Astrocyte (in vitro differentiated cells and primary cell): Measurements from ENCODE around the gene EDEM3. TPM values are rescaled to one million over a fixed set of nuclear protein-coding genes. Genes with fewer than 3 reads are reported as not detected.
A peak's percentile ranks its signal among the peaks of the same experiment; 100 is the strongest.

Source experiments
- DNase-seq: peaks from one replicate; pipeline ENCODE4 v3.0.0-alpha.2; 2010; ENCODE audit warnings: low read depth
- FAIRE-seq: peaks from 2 replicates; lab custom pipeline; 2011; peaks lifted over from hg19 to GRCh38; lab: Jason Lieb, UNC
- H2AFZ ChIP-seq: 2 replicates; pipeline ENCODE4 v1.6.0; 2012; ENCODE audit warnings: low read depth, low read length, inconsistent platforms
- H3K27ac ChIP-seq: 2 replicates; pipeline ENCODE4 v1.5.1; 2011; ENCODE audit warnings: low read depth, low read length, inconsistent platforms
- H3K27me3 ChIP-seq: 2 replicates; pipeline ENCODE4 v1.6.0; 2011; ENCODE audit warnings: low read length, inconsistent platforms; ENCODE audit not compliant: insufficient read depth
- H3K36me3 ChIP-seq: 2 replicates; pipeline ENCODE4 v1.5.1; 2011; ENCODE audit warnings: low read length, inconsistent platforms; ENCODE audit not compliant: insufficient read depth
- H3K4me1 ChIP-seq: 2 replicates; pipeline ENCODE4 v1.5.1; 2011; ENCODE audit warnings: low read length, inconsistent platforms; ENCODE audit not compliant: insufficient read depth
- H3K4me2 ChIP-seq: 2 replicates; pipeline ENCODE4 v1.6.0; 2012; ENCODE audit warnings: low read length, inconsistent platforms
- H3K4me3 ChIP-seq: 2 replicates; pipeline ENCODE4 v1.5.1; 2011; ENCODE audit warnings: low read depth, mild to moderate bottlenecking, low read length, inconsistent platforms; ENCODE audit not compliant: insufficient read depth
- H3K79me2 ChIP-seq: 2 replicates; pipeline ENCODE4 v1.6.0; 2012; ENCODE audit warnings: mild to moderate bottlenecking, low read length, inconsistent platforms; ENCODE audit not compliant: insufficient read depth
- H3K9ac ChIP-seq: 2 replicates; pipeline ENCODE4 v1.6.0; 2012; ENCODE audit warnings: mild to moderate bottlenecking, low read length, inconsistent platforms
- H3K9me3 ChIP-seq: 2 replicates; pipeline ENCODE4 v1.5.1; 2012; ENCODE audit warnings: low read depth, mild to moderate bottlenecking, low read length, inconsistent platforms; ENCODE audit not compliant: insufficient read depth
- H4K20me1 ChIP-seq: 2 replicates; pipeline ENCODE4 v1.6.0; 2012; ENCODE audit warnings: low read length, inconsistent platforms; ENCODE audit not compliant: insufficient read depth
- H3K27ac Mint-ChIP-seq: one replicate; pipeline ENCODE4 v1.8.0; 2021; ENCODE audit warnings: mild to moderate bottlenecking, mixed read lengths; ENCODE audit not compliant: unreplicated experiment
- H3K27me3 Mint-ChIP-seq: one replicate; pipeline ENCODE4 v1.8.0; 2021; ENCODE audit warnings: low read depth, mixed read lengths; ENCODE audit not compliant: unreplicated experiment
- H3K36me3 Mint-ChIP-seq: one replicate; pipeline ENCODE4 v1.8.0; 2021; ENCODE audit warnings: low read depth, mixed read lengths; ENCODE audit not compliant: unreplicated experiment
- H3K4me1 Mint-ChIP-seq: one replicate; pipeline ENCODE4 v1.8.0; 2021; ENCODE audit warnings: low read depth, mixed read lengths; ENCODE audit not compliant: unreplicated experiment
- H3K4me3 Mint-ChIP-seq: one replicate; pipeline ENCODE4 v1.8.0; 2021; ENCODE audit warnings: mild to moderate bottlenecking, moderate library complexity, mixed read lengths; ENCODE audit not compliant: unreplicated experiment
- H3K9me3 Mint-ChIP-seq: one replicate; pipeline ENCODE4 v1.8.0; 2021; ENCODE audit warnings: mild to moderate bottlenecking, mixed read lengths; ENCODE audit not compliant: unreplicated experiment
- EZH2 ChIP-seq: IDR thresholded peaks from 2 replicates; pipeline ENCODE4 v1.6.1; 2012; ENCODE audit warnings: mild to moderate bottlenecking, low read length, inconsistent platforms; ENCODE audit not compliant: insufficient read depth
- total RNA-seq: library from RNA; stranded (reverse); gene quantifications from 2 replicates; pipeline ENCODE4 v1.2.1, GENCODE V29; 2021
- TF ChIP-seq, protein P1 (sequence below): IDR thresholded peaks from 2 replicates; pipeline ENCODE4 v1.5.1; 2011; ENCODE audit warnings: low read depth, mild to moderate bottlenecking, inconsistent platforms, low read length, moderate library complexity; ENCODE audit not compliant: insufficient read depth

Gene EDEM3
- total RNA-seq, 1 donor from 2014 or later, result 36.7 TPM

DNA sequence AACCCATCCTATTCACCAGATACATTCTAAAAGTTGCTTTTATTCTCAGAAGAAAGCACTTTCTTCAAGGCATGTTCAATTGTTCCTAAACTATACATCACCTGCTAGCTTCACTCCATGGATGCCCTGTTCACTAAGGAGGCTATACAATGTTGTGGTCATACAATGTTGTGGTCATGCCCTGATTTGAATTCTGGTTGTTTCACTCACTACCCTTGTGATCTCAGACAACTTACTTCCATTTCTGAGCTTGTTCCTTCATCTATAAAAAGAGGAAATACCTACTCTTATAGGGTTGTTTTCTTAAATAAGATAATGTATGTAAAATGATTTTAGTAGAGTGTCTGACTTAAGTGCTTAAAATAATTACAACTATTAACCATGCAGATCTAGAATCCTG lies 19.7 kb downstream of the EDEM3 start:
- H3K9me3 Mint-ChIP-seq, result no peaks in the 10 kb centered on the region
- TF ChIP-seq EZH2, result no peak
- TF ChIP-seq, protein P1, sequence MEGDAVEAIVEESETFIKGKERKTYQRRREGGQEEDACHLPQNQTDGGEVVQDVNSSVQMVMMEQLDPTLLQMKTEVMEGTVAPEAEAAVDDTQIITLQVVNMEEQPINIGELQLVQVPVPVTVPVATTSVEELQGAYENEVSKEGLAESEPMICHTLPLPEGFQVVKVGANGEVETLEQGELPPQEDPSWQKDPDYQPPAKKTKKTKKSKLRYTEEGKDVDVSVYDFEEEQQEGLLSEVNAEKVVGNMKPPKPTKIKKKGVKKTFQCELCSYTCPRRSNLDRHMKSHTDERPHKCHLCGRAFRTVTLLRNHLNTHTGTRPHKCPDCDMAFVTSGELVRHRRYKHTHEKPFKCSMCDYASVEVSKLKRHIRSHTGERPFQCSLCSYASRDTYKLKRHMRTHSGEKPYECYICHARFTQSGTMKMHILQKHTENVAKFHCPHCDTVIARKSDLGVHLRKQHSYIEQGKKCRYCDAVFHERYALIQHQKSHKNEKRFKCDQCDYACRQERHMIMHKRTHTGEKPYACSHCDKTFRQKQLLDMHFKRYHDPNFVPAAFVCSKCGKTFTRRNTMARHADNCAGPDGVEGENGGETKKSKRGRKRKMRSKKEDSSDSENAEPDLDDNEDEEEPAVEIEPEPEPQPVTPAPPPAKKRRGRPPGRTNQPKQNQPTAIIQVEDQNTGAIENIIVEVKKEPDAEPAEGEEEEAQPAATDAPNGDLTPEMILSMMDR, result no peak
- Histone ChIP-seq H3K9ac (no peak overlapping the region), H3K4me2 (no peak overlapping the region), H3K27ac (no peak overlapping the region), H3K4me3 (no peak overlapping the region), H3K9me3 (no peaks in the 10 kb centered on the region), H2AFZ (no peak overlapping the region), H4K20me1 (no peaks in the 10 kb centered on the region), H3K27me3 (no peaks in the 10 kb centered on the region), H3K79me2 (no peaks in the 10 kb centered on the region), H3K36me3 (peaks cover 17% of the 10 kb centered on the region), H3K4me1 (no peaks in the 10 kb centered on the region)
- H3K27ac Mint-ChIP-seq, result no peak overlapping the region
- peaks cover 7% of the 10 kb centered on the region for H3K36me3 Mint-ChIP-seq
- no peak for DNase-seq
- no peaks in the 10 kb centered on the region for H3K4me1 Mint-ChIP-seq
- no peaks in the 10 kb centered on the region for H3K27me3 Mint-ChIP-seq
- no peak for FAIRE-seq
- H3K4me3 Mint-ChIP-seq, result no peak overlapping the region

DNA sequence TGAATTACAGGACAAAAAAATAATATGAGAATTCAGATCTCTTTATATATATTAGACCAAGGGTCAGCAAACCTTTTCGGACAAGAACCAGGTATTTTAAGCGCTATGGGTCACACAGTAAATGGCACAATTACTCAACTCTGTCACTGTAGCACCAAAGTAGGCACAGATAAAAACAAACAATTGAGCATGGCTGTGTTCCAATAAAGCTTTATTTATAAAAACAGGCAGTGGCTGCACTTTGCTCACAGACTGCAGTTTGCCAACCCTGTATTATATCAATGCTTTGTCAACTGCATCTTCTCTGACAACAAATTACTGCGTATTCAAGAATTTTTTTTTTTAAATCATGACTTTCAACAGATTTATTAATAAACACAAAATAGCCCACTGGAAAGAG lies 29.8 kb downstream of the EDEM3 start:
- no peak overlapping the region for H3K27ac ChIP-seq
- no peaks in the 10 kb centered on the region for H3K27me3 ChIP-seq
- H3K4me3 Mint-ChIP-seq, result no peak overlapping the region
- H3K27ac Mint-ChIP-seq, result no peak overlapping the region
- no peak overlapping the region for H3K4me3 ChIP-seq
- no peaks in the 10 kb centered on the region for H3K4me1 ChIP-seq
- H3K4me2 ChIP-seq, result no peak overlapping the region
- no peaks in the 10 kb centered on the region for H4K20me1 ChIP-seq
- H3K36me3 ChIP-seq, result peaks cover 12% of the 10 kb centered on the region
- no peak overlapping the region for H3K9ac ChIP-seq
- TF ChIP-seq EZH2, result no peak
- peaks cover 2% of the 10 kb centered on the region for H3K36me3 Mint-ChIP-seq
- H3K9me3 ChIP-seq, result no peaks in the 10 kb centered on the region
- DNase-seq (no peak), FAIRE-seq (no peak)
- no peak overlapping the region for H2AFZ ChIP-seq
- no peaks in the 10 kb centered on the region for H3K27me3 Mint-ChIP-seq
- no peaks in the 10 kb centered on the region for H3K4me1 Mint-ChIP-seq
- H3K9me3 Mint-ChIP-seq, result no peaks in the 10 kb centered on the region
- H3K79me2 ChIP-seq, result no peaks in the 10 kb centered on the region

DNA sequence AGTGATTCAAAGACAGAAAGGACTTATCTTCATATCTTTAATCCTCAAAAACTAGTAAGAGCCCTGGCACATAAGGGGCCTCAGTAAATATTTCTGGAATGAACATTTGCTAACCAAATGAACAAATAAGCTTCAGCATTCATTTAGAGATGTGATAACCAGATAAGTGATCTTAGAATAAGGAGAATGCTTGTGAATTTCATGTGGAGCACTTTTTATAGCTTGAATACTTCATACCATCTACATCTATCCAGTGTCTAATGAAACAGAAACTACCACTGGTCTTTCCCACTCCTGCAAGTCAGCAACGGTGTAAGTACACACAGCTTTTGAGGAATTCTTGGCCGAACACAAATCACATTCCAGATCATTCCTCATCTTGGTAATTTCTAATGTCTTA lies 38.5 kb downstream of the EDEM3 start:
- DNase-seq, result peak; percentile 26

More for the DNA sequence above, 38.5 kb downstream of the EDEM3 start:
- no peak for FAIRE-seq
- Histone ChIP-seq H3K9ac (no peak overlapping the region), H3K27ac (no peak overlapping the region), H4K20me1 (no peaks in the 10 kb centered on the region), H3K79me2 (no peaks in the 10 kb centered on the region), H2AFZ (no peak overlapping the region), H3K27me3 (no peaks in the 10 kb centered on the region), H3K36me3 (peaks cover 31% of the 10 kb centered on the region), H3K4me1 (no peaks in the 10 kb centered on the region), H3K4me2 (no peak overlapping the region), H3K9me3 (no peaks in the 10 kb centered on the region), H3K4me3 (no peak overlapping the region)
- Mint-ChIP-seq H3K27ac (no peak overlapping the region), H3K36me3 (peaks cover 3% of the 10 kb centered on the region), H3K9me3 (no peaks in the 10 kb centered on the region), H3K4me1 (no peaks in the 10 kb centered on the region), H3K27me3 (no peaks in the 10 kb centered on the region), H3K4me3 (no peak overlapping the region)
- no peak for TF ChIP-seq EZH2
- TF ChIP-seq, protein P1, result no peak
